K562 (cell line): Measurements from ENCODE around the gene MFNG. TPM values are rescaled to one million over a fixed set of nuclear protein-coding genes. Genes with fewer than 3 reads are reported as not detected.

ENCODE experiments used
- ATAC-seq: fragments of 200-7000 bp; cut with Tn5 transposase; 3 replicates; pipeline ENCODE4 v1.9.1; 2020; ENCODE audit warnings: moderate library complexity
- BruUV-seq: library from RNA; stranded (reverse); fragments of 400-500 nt; replicated peaks from 2 replicates; lab custom pipeline; 2021; lab: Mats Ljungman, UMichigan
- CTCF ChIA-PET: fragments of 300-600 bp; formaldehyde crosslinking; extraction: SDS; loops from one replicate; lab custom pipeline; 2021; ENCODE audit warnings: low intra/inter-chr PET ratio; lab: Yijun Ruan, JAX
- POLR2A ChIA-PET: fragments of 300-600, 350-650 bp; sonication (Branson Sonifier 250); formaldehyde crosslinking; extraction: SDS; loops from one replicate; lab custom pipeline; 2021; ENCODE audit warnings: antibody characterized with exemption, inconsistent platforms; lab: Yijun Ruan, JAX
- DNase-seq, 4 experiments: peaks; one replicate each; pipeline versions ENCODE4 v3.0.0 to v3.0.0-alpha.2; 2011 to 2018; ENCODE audit warnings: low spot score in 3 of 4, mixed read lengths in 3 of 4; ENCODE audit errors: extremely low read depth in 1 of 4
- FAIRE-seq: peaks from 2 replicates; lab custom pipeline; 2011; peaks lifted over from hg19 to GRCh38; lab: Jason Lieb, UNC
- H2AFZ ChIP-seq: 2 replicates; pipeline ENCODE4 v1.6.0; 2011; ENCODE audit warnings: low read depth, low read length, control low read depth, inconsistent platforms
- H3K27ac ChIP-seq: fragments of 200-600 bp; 3 replicates; pipeline ENCODE4 v1.8.0; 2011; ENCODE audit warnings: low read depth, mild to moderate bottlenecking, control low read depth, inconsistent platforms, low read length, moderate library complexity, mixed read lengths; ENCODE audit errors: extremely low read depth
- H3K27me3 ChIP-seq, 2 experiments: fragments of 300-600 bp in 1 of 2; 2 replicates in 1 of 2; 3 replicates in 1 of 2; pipeline versions ENCODE4 v1.6.0 to v1.8.0; 2011; ENCODE audit warnings: inconsistent platforms in 2 of 2, low read length in 2 of 2, mild to moderate bottlenecking in 1 of 2, mixed read lengths in 1 of 2, moderate library complexity in 1 of 2; ENCODE audit not compliant: control insufficient read depth in 2 of 2, insufficient read depth in 2 of 2
- H3K36me3 ChIP-seq: fragments of 300-600 bp; 3 replicates; pipeline ENCODE4 v1.8.0; 2011; ENCODE audit warnings: mild to moderate bottlenecking, low read length, inconsistent platforms; ENCODE audit not compliant: control insufficient read depth, insufficient read depth
- H3K4me1 ChIP-seq, 2 experiments: fragments of 200-600 bp in 1 of 2; replicated peaks in 1 of 2; 2 replicates in 1 of 2; 3 replicates in 1 of 2; pipeline versions ENCODE4 v1.5.1 to v1.8.0; 2011; ENCODE audit warnings: inconsistent platforms in 2 of 2, low read length in 2 of 2, mild to moderate bottlenecking in 1 of 2, mixed read lengths in 1 of 2, moderate library complexity in 1 of 2; ENCODE audit not compliant: control insufficient read depth in 2 of 2, insufficient read depth in 2 of 2
- H3K4me2 ChIP-seq: 2 replicates; pipeline ENCODE4 v1.6.1; 2011; ENCODE audit warnings: low read length, control low read depth, inconsistent platforms, mixed read lengths; ENCODE audit not compliant: insufficient read depth
- H3K4me3 ChIP-seq: fragments of 200-600 bp; sonication (generic), shearing (Covaris generic); 2 replicates; pipeline ENCODE4 v1.5.1; 2016; ENCODE audit warnings: control low read depth, inconsistent platforms
- H3K79me2 ChIP-seq: fragments of 200-600 bp; 3 replicates; pipeline ENCODE4 v1.8.0; 2011; ENCODE audit warnings: low read length, inconsistent platforms; ENCODE audit not compliant: control insufficient read depth, insufficient read depth
- H3K9ac ChIP-seq, 2 experiments: 2 replicates each; pipeline versions ENCODE4 v1.6.0 to v1.6.1; 2011; ENCODE audit warnings: low read depth in 2 of 2, low read length in 2 of 2, control low read depth in 1 of 2, inconsistent platforms in 1 of 2, mild to moderate bottlenecking in 1 of 2, mixed read lengths in 1 of 2; ENCODE audit not compliant: insufficient read depth in 1 of 2
- H3K9me1 ChIP-seq: one replicate; pipeline ENCODE4 v1.6.0; 2011; ENCODE audit warnings: inconsistent platforms, mild to moderate bottlenecking, low read length, moderate library complexity; ENCODE audit not compliant: control insufficient read depth, insufficient read depth
- H3K9me3 ChIP-seq: replicated peaks from 2 replicates; pipeline ENCODE4 v1.5.1; 2011; ENCODE audit warnings: low read depth, low read length, inconsistent platforms; ENCODE audit not compliant: control insufficient read depth, insufficient read depth
- H4K20me1 ChIP-seq: replicated peaks from 2 replicates; pipeline ENCODE4 v1.6.1; 2011; ENCODE audit warnings: low read length, inconsistent platforms, mixed read lengths; ENCODE audit not compliant: control insufficient read depth, insufficient read depth
- CTCFL ChIP-seq: IDR thresholded peaks from 2 replicates; pipeline ENCODE4 v1.6.1; 2011; ENCODE audit warnings: borderline replicate concordance, low read depth, mild to moderate bottlenecking, moderate library complexity, low read length; ENCODE audit not compliant: insufficient read depth, poor library complexity, severe bottlenecking
- DIDO1 ChIP-seq: fragments of 450-650 bp; IDR thresholded peaks from 2 replicates; pipeline ENCODE4 v1.6.1; 2016; ENCODE audit warnings: low read depth, missing biosample characterization, missing genetic modification characterization
- E2F8 ChIP-seq: fragments of 450-650 bp; IDR thresholded peaks from 2 replicates; pipeline ENCODE4 v1.7.1; 2018; ENCODE audit warnings: mild to moderate bottlenecking, low read depth; ENCODE audit not compliant: partially characterized antibody
- HLTF ChIP-seq: fragments of 450-650 bp; IDR thresholded peaks from 2 replicates; pipeline ENCODE4 v1.6.1; 2016
- KDM5B ChIP-seq: fragments of 200-600 bp; sonication (generic); IDR thresholded peaks from 2 replicates; pipeline ENCODE4 v1.6.1; 2012; ENCODE audit warnings: low read depth, mild to moderate bottlenecking, moderate library complexity, low read length, control low read depth, inconsistent platforms; ENCODE audit not compliant: insufficient replicate concordance
- POU5F1 ChIP-seq: fragments of 150-350 bp; IDR thresholded peaks from 2 replicates; pipeline ENCODE4 v1.6.1; 2014; ENCODE audit warnings: borderline replicate concordance, low read length, low read depth, mild to moderate bottlenecking; ENCODE audit not compliant: partially characterized antibody
- SMARCB1 ChIP-seq: IDR thresholded peaks from 2 replicates; pipeline ENCODE4 v1.6.1; 2011; ENCODE audit warnings: improper control_type of control experiment, low read depth; ENCODE audit not compliant: insufficient read length
- ZNF224 ChIP-seq: sonication (generic); formaldehyde crosslinking; IDR thresholded peaks from 2 replicates; pipeline ENCODE4 v1.8.0; 2022; ENCODE audit warnings: mild to moderate bottlenecking, missing genetic modification reagents
- ZNF589 ChIP-seq: fragments of 200-800 bp; sonication (Bioruptor generic); IDR thresholded peaks from 2 replicates; pipeline ENCODE4 v1.6.1; 2016; ENCODE audit warnings: low read depth, missing genetic modification characterization, missing compliant biosample characterization
- WGBS: fragments of 100-300 bp; shearing (Covaris generic); methylation state at CpG from one replicate; pipeline ENCODE4 v1.1.6; 2016; ENCODE audit warnings: low coverage, mixed read lengths; ENCODE audit not compliant: insufficient coverage; ENCODE audit errors: missing lambda C conversion rate; 5-methylcytosine and 5-hydroxymethylcytosine counted together
- in situ Hi-C: fragments of 300-500 bp; cut with MboI; formaldehyde crosslinking; loops from 4 replicates; pipeline ENCODE4 v1.15.0; 2018; ENCODE audit warnings: inconsistent platforms, mixed read lengths
- intact Hi-C: fragments of 100-400 bp; cut with micrococcal nuclease; formaldehyde crosslinking; loops from 2 replicates; pipeline ENCODE4 v1.14.2; 2022
- polyA plus RNA-seq, 8 experiments: library from polyadenylated mRNA; depleted of rRNA in 4 of 8; stranded (reverse) in 5 of 8; unstranded in 3 of 8; fragments of >200 nt; fragmentation: Nextera tagmentation in 2 of 8; fragmentation: Illumina TruSeq in 1 of 8; extraction: Ambion mirVana in 2 of 8; extraction: Trizol in 1 of 8; gene quantifications; 2 replicates each; pipeline versions ENCODE4 v1.2.1 to v1.2.3, GENCODE V29; 2011 to 2014; ENCODE audit warnings: inconsistent platforms in 1 of 8, missing spikeins in 1 of 8
- total RNA-seq, 7 experiments: library from RNA; depleted of rRNA in 6 of 7; stranded (reverse); fragments of >200 nt in 6 of 7; fragmentation: Illumina TruSeq in 2 of 7; extraction: Trizol in 2 of 7; gene quantifications; 2 replicates each; pipeline versions ENCODE4 v1.2.1 to v1.2.3, GENCODE V29; 2011 to 2021; ENCODE audit warnings: low replicate concordance in 1 of 7
- TF ChIP-seq, protein P1 (sequence below): fragments of 250-450 bp; sonication (Bioruptor Pico); IDR thresholded peaks from 2 replicates; pipeline ENCODE4 v1.6.1; 2021; ENCODE audit warnings: mild to moderate bottlenecking
- TF ChIP-seq, protein P2 (sequence below): fragments of 250-450 bp; sonication (Bioruptor Pico); IDR thresholded peaks from 2 replicates; pipeline ENCODE4 v1.5.0; 2021

The MFNG gene
- total and polyA plus RNA-seq, 9 of the 15 experiments (the other 6 are each of a cell fraction or from before 2014, with no cell fraction given): 0.13 to 0.73 (median 0.38) TPM; not detected in 4

DNA sequence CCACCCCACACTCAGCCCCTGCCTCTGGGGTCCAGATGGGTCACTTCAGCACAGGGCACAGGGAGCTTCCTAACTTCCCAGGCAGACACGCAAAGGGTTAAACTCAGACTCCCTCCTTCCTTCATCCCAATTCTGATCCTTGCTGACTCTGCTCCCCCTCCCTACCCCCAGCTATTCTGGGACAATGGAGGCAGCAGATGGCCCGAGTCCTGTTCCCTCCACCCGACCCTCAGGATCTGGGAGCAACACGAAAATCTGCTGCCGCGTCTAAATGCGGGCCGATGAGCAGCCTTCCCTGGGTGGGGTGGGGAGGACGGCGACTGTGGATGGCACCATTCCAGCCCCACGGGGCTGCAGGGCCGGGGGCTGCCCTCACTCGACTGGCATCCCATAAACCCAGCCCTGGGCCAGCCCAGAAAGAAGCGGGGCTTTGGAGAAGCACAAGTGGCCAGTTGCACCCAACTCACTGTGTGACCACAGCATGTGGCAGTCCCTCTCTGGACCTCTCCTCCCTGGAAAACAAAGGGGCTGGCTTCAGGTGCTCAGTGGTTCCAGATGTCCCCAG is 18.7 kb downstream of the MFNG start:
- ATAC-seq (no peak), DNase-seq (no peak)
- Histone ChIP-seq H3K4me2 (no peak overlapping the region), H3K36me3 (no peaks in the 10 kb centered on the region), H3K4me1 (no peaks in the 10 kb centered on the region; a peak in 1 of 5 replicates), H3K9me3 (no peaks in the 10 kb centered on the region), H3K4me3 (no peak overlapping the region), H3K9me1 (no peaks in the 10 kb centered on the region), H4K20me1 (no peaks in the 10 kb centered on the region), H3K27ac (no peak overlapping the region)
- intact Hi-C loops: no loop called here
- CTCF ChIA-PET: no interaction called here
- TF ChIP-seq, protein P1, sequence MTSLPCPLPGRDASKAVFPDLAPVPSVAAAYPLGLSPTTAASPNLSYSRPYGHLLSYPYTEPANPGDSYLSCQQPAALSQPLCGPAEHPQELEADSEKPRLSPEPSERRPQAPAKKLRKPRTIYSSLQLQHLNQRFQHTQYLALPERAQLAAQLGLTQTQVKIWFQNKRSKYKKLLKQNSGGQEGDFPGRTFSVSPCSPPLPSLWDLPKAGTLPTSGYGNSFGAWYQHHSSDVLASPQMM (CRISPR knock-in tag): no peak
- no peak for TF ChIP-seq KDM5B
- TF ChIP-seq SMARCB1: no peak
- no peak for TF ChIP-seq ZNF589
- TF ChIP-seq CTCFL: no peak
- no peak for TF ChIP-seq POU5F1
- TF ChIP-seq HLTF: no peak
- TF ChIP-seq, protein P2, sequence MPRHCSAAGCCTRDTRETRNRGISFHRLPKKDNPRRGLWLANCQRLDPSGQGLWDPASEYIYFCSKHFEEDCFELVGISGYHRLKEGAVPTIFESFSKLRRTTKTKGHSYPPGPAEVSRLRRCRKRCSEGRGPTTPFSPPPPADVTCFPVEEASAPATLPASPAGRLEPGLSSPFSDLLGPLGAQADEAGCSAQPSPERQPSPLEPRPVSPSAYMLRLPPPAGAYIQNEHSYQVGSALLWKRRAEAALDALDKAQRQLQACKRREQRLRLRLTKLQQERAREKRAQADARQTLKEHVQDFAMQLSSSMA (CRISPR knock-in tag): no peak
- TF ChIP-seq ZNF224 (CRISPR knock-in tag): no peak
- TF ChIP-seq DIDO1 (tag): no peak
- no peak for TF ChIP-seq E2F8
- TF ChIP-seq, all 486 proteins: peak for 0
- in situ Hi-C loops: no loop called here
- Histone ChIP-seq H2AFZ (no peak overlapping the region), H3K27me3 (peaks cover 3 to 41% of the 10 kb centered on the region in 2 experiments; a peak in 3 of 5 replicates), H3K79me2 (no peaks in the 10 kb centered on the region), H3K9ac (no peak overlapping the region)
- no TSS peak for BruUV-seq
- no peak for FAIRE-seq
- WGBS: 0% methylated on average over 4 of the region's 14 CpGs
- POLR2A ChIA-PET: no interaction called here
